H1 (cell line): ENCODE measurements around the gene SIX3. TPM values are rescaled to one million over a fixed set of nuclear protein-coding genes. Genes with fewer than 3 reads are reported as not detected.

Experiments used
- ASH2L ChIP-seq: fragments of 200-600, 300-600 bp; sonication (generic); IDR thresholded peaks from one replicate; pipeline ENCODE4 v1.7.1; 2017; ENCODE audit warnings: low read length
- GABPA ChIP-seq: IDR thresholded peaks from 2 replicates; pipeline ENCODE4 v1.6.1; 2011; ENCODE audit warnings: mild to moderate bottlenecking, low read length, moderate library complexity, borderline replicate concordance; ENCODE audit not compliant: insufficient read depth
- KDM4A ChIP-seq: IDR thresholded peaks from one replicate; pipeline ENCODE4 v1.7.1; 2012; ENCODE audit warnings: low read depth, mild to moderate bottlenecking, moderate library complexity, low read length, inconsistent platforms; ENCODE audit not compliant: severe bottlenecking
- MAFK ChIP-seq: IDR thresholded peaks from 2 replicates; pipeline ENCODE4 v1.6.1; 2012; ENCODE audit warnings: low read depth, mild to moderate bottlenecking, improper control_type of control experiment, low read length
- polyA plus RNA-seq, 7 experiments: library from polyadenylated mRNA; depleted of rRNA in 3 of 7; stranded (reverse) in 5 of 7; unstranded in 2 of 7; fragments of >200 nt in 5 of 7; fragments of 200-250 nt in 2 of 7; gene quantifications; 1 replicate in 5 of 7; 2 replicates in 1 of 7; 4 replicates in 1 of 7; pipeline versions ENCODE4 v1.2.1 to v1.2.3, GENCODE V29; 2011 to 2013; ENCODE audit warnings: missing spikeins in 2 of 7, mixed read lengths in 2 of 7
- total RNA-seq: library from RNA; stranded (reverse); fragmentation: NEBNext Ultra II Directional; extraction: Animal tissue kit (Norgen Biotek cat#: 25700); gene quantifications from 2 replicates; pipeline ENCODE4 v1.2.1, GENCODE V29; 2021
- TF ChIP-seq, protein P1 (sequence below): IDR thresholded peaks from 2 replicates; pipeline ENCODE4 v1.6.1; 2011; ENCODE audit warnings: low read length, improper control_type of control experiment

SIX3 gene
- total and polyA plus RNA-seq, 2 of the 8 experiments (the other 6 are each of a cell fraction or from before 2014, with no cell fraction given) = 0.02 to 0.19 TPM

DNA sequence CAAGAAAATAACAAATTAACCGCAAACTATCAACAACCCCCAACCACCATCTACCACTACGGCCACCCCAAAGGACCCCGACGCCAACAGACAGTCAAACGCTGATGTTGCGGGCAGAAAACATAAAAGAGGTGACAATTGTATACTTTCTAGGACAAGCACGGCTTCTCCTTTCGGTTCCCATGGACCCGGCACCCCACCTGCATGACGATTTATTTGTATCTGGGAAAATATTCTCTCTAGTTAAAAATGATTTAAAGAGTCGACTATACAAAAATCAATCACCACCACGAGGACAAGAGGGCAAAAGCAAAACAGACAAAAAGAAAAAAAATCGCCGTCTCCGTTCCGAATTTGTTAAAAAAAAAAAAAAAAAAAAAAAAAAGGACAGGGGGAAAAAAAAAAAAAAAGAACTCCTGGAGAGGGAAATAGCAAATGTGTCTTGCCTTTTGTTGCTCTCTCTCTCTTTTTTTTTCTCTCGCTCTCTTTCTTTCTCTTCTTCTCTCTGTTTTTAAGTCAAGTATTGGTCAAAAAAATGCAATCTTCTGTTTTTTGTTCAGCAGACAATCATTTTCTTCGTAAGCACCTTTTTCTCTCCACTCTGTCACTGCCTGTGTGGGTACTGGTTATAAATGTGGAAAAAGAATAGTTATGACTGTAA is 3.6 kb downstream of the SIX3 start (continued):
- TF ChIP-seq ASH2L = no peak
- TF ChIP-seq KDM4A = no peak
- no peak for TF ChIP-seq GABPA
- TF ChIP-seq, protein P1, sequence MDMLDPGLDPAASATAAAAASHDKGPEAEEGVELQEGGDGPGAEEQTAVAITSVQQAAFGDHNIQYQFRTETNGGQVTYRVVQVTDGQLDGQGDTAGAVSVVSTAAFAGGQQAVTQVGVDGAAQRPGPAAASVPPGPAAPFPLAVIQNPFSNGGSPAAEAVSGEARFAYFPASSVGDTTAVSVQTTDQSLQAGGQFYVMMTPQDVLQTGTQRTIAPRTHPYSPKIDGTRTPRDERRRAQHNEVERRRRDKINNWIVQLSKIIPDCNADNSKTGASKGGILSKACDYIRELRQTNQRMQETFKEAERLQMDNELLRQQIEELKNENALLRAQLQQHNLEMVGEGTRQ = no peak
- TF ChIP-seq MAFK = no peak
